ENCODE data around the gene MOB3A.

GRCh38 chr19:2043251-2043641 is 52.9 kb downstream of the MOB3A start:
- TF ChIP-seq ZFP36 (IDR thresholded peaks at IDR 0.05; ENCODE audit: borderline replicate concordance, low read depth, low read length, partially characterized antibody) = no peak
- no peak for TF ChIP-seq PHF8 (CRISPR knock-in tag; IDR thresholded peaks at IDR 0.05)

All from HepG2 (cell line).